ENCODE results near the gene DRAM1.
A peak's percentile ranks its signal among the peaks of the same experiment; 100 is the strongest.
"Not testable (repeated sequence)": the region's sequence is repeated elsewhere in the genome, so short reads cannot be mapped to it uniquely, and the experiment has no call there.

DRAM1 gene

GRCh38 chr12:101875162-101875561 is 2.2 kb upstream of the DRAM1 start:
- DNase-seq: no peak
- TF ChIP-seq GATA1 (IDR thresholded peaks at IDR 0.05; ENCODE audit: low read depth, low read length): no peak
- no peak for TF ChIP-seq POLR2A (IDR thresholded peaks at IDR 0.05; ENCODE audit: low read length)

DNA sequence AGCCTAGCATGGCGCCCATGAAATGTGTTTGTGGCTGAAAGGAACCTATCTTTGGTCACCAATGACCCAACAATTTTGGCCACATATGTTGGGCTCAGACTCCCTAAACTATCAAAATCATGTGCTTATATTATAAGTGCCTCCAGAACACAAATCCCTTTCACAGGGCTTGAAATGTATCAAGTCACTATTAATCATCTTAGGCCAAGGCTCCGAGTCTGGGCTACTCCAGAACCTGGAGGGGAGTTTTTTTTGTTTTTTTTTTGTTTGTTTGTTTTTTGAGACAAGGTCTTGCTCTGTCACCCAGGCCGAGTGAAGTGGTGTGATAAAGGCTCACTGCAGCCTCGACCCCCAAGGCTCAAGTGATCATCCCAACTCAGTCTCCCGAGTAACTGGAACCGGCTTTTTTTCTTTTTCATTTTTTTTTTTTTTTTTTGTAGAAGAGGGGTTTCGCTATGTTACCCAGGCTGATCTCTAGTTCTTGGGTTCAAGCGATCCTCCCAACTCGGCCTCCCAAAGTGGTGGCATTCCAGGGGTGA is 989 bp upstream of the DRAM1 start:
- peak; percentile 33 to 42 for DNase-seq
- TF ChIP-seq POLR2A (IDR thresholded peaks at IDR 0.05; ENCODE audit: low read length): no peak
- TF ChIP-seq GATA1 (IDR thresholded peaks at IDR 0.05; ENCODE audit: low read depth, low read length): no peak

DNA sequence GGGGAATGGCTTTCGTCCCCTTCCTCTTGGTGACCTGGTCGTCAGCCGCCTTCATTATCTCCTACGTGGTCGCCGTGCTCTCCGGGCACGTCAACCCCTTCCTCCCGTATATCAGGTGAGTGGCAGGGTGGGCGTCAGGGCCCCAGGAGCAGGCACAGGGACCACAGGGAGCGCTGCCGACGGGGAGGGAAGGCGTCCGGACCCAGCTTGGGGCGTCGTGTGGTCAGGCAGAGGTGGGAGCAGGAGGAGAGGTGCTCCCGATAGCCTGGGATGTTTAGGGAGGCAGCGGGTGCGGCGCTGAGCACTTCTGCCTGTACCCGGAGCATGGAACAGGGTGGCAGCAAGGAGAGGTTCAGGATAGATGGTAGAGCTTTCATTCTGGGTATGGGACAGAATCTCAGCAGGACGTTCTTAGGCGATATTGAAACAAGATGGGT is 444 bp downstream of the DRAM1 start:
- TF ChIP-seq POLR2A (IDR thresholded peaks at IDR 0.05; ENCODE audit: low read length): no peak
- no peak for TF ChIP-seq GATA1 (IDR thresholded peaks at IDR 0.05; ENCODE audit: low read depth, low read length)
- DNase-seq: no peak

- peak; percentile 83 to 89 for DNase-seq
- TF ChIP-seq POLR2A (IDR thresholded peaks at IDR 0.05; ENCODE audit: low read length) (peak; percentile 95), GATA1 (IDR thresholded peaks at IDR 0.05; ENCODE audit: low read depth, low read length) (no peak)
Observed at GRCh38 chr12:101878243-101878821, 952 bp downstream of the DRAM1 start.

DNA sequence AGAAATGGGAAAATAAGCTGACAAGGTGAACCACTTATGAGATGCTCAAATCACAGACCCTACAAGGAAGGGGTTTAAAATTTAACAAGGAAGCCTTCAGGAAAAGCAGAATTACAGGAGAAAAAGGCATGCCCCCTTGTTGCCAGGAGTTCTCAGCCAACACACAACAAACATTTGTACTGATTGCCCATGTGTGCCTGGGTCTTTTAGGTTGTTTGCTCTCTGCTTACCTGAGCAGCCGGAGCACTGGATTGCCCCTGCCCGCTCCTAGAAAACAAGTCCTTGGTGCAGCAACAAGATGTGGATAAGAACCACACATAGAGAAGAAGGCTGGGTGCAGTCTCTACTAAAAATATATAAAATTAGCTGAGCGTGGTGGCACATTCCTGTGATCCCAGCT is 3.4 kb downstream of the DRAM1 start:
- no peak for DNase-seq
- TF ChIP-seq GATA1 (IDR thresholded peaks at IDR 0.05; ENCODE audit: low read depth, low read length) (no peak), POLR2A (IDR thresholded peaks at IDR 0.05; ENCODE audit: low read length) (no peak)

DNA sequence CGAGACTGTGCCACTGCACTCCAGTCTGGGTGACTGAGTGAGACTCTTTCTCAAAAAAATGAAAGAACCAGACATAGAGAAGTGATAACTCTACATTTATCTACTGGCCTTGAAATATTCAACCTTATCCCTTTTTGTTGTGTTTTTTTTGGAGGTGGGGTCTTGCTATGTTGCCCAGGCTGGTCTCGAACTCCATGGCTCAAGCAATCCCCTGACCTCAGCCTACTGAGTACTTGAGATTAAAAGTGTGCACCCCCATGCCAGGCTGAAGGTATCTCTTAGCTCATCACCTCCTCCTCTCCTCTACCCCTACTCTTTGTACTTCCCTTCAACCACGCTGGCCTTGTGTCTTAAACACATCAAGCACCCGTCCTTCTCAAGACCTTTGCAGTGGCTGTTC is 3.8 kb downstream of the DRAM1 start:
- DNase-seq: no peak
- TF ChIP-seq GATA1 (IDR thresholded peaks at IDR 0.05; ENCODE audit: low read depth, low read length): no peak
- no peak for TF ChIP-seq POLR2A (IDR thresholded peaks at IDR 0.05; ENCODE audit: low read length)

GRCh38 chr12:101884174-101884573 is 6.8 kb downstream of the DRAM1 start:
- TF ChIP-seq POLR2A (IDR thresholded peaks at IDR 0.05; ENCODE audit: low read length): no peak
- no peak for TF ChIP-seq GATA1 (IDR thresholded peaks at IDR 0.05; ENCODE audit: low read depth, low read length)
- no peak for DNase-seq

- DNase-seq: not testable (repeated sequence)
Observed at GRCh38 chr12:101884781-101885340, 7.5 kb downstream of the DRAM1 start.

DNA sequence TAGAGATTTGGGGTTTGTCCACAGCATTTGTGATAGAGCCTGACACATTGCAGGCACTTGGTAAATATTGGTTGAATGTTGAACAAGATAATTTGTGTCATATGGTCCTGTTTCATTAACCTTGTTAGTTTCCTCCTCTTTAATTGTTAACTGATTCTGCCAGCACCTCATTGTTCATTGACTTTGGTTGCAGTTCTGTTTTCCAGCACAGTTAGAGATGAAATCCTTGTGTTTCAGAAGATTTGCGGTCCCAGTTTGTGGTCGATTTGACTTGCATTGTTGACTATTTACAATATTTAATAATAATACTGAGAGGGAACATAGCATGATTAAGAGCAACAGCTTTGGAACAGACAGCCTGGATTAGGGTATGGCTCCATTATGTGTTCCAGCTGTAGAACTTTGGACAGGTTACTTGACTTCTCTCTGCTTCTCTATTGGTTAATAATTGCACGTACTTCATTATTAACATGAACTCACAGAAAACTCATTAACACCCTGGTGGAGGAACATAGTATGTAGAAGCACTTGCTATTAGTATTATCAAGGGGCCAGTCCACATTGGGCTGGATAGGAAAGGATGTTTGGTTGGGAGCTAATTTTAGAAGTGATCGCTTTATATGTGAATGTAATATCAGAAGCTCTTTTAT is 8.7 kb downstream of the DRAM1 start:
- TF ChIP-seq POLR2A (IDR thresholded peaks at IDR 0.05; ENCODE audit: low read length) (no peak), GATA1 (IDR thresholded peaks at IDR 0.05; ENCODE audit: low read depth, low read length) (no peak)
- DNase-seq: no peak

DNA sequence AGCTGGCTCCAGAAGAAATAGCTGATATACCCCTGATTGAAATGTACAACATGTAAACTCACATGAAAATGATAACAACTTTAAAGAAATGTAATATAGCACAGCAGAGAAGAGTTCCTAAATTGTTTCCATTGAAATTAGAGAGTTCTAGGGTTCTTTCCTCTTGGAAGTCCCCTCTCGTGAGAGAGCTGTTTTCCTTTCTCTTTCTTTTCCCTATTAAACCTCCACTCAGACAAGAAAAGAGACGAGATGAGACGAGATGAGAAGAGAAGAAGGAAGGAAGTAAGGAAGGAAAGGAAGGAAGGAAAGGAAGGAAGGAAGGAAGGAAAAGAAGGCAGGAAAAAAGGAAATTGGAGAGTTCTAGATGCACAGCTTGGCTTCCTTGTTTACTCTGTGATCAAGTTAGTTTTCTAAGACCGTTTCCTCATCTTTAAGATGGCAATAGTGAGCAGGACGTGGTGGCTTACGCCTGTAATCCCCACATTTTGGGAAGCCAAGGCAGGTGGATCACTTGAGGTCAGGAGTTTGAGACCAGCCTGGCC is 11.9 kb downstream of the DRAM1 start:
- TF ChIP-seq POLR2A (IDR thresholded peaks at IDR 0.05; ENCODE audit: low read length) (no peak), GATA1 (IDR thresholded peaks at IDR 0.05; ENCODE audit: low read depth, low read length) (no peak)
- no peak for DNase-seq

DNA sequence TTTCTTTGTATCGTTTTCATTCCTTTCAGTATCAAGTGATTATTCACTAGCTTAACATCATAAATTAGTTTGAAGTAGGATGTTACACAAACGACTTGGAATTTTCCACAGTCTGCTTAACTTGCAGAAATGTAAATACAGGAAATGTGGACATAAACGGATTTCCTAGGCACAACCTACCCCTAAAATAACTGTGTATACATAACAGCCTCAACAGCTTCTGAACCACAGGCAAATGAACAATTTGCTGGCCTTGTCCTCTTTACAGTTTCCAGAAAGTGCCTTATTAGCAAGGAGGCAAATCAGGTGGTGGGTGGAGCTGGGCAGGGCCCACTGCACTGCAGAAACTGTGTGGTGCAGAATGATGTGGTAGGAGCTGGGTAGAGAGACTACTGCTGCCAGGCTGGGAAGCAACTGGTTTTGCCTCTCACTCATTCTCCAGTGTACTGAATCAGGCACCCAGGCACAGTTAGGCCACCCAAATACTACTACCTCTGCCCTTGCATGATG is 14.1 kb downstream of the DRAM1 start:
- peak; percentile 22 to 26 for DNase-seq
- TF ChIP-seq GATA1 (IDR thresholded peaks at IDR 0.05; ENCODE audit: low read depth, low read length) (no peak), POLR2A (IDR thresholded peaks at IDR 0.05; ENCODE audit: low read length) (no peak)

- DNase-seq: no peak
- no peak for TF ChIP-seq POLR2A (IDR thresholded peaks at IDR 0.05; ENCODE audit: low read length)
- TF ChIP-seq GATA1 (IDR thresholded peaks at IDR 0.05; ENCODE audit: low read depth, low read length): no peak
Observed at GRCh38 chr12:101892794-101893193, 15.4 kb downstream of the DRAM1 start.

GRCh38 chr12:101901777-101902176 is 24.4 kb downstream of the DRAM1 start:
- DNase-seq: no peak
- no peak for TF ChIP-seq POLR2A (IDR thresholded peaks at IDR 0.05; ENCODE audit: low read length)

DNA sequence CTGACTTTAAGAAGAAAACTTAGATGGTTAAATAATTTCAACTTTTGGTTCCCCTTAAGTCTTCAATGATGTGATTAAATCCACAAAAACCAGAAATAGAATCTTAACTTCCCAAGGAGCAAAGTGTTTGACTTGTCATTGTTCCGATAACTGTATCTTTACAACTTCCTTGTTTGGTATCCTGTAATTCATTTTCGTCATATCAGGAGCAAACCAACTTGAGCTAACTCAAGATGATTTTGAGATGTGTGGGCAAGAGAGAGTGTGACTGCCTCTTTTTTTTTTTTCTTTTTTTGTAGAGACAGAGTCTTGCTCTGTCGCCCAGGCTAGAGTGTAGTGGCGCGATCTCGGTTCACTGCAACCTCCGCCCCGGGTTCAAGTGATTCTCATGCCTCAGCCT is 25.3 kb downstream of the DRAM1 start:
- no peak for TF ChIP-seq GATA1 (IDR thresholded peaks at IDR 0.05; ENCODE audit: low read depth, low read length)
- TF ChIP-seq POLR2A (IDR thresholded peaks at IDR 0.05; ENCODE audit: low read length): no peak
- peak; percentile 27 to 65 for DNase-seq

All from erythroblast (primary cell).